GM21367 (cell line): ENCODE data around the gene PPP2R3B.
"Not testable (repeated sequence)": the region's sequence is repeated elsewhere in the genome, so short reads cannot be mapped to it uniquely, and the experiment has no call there.

Source experiments
- ATAC-seq: cut with Tn5 transposase; IDR thresholded peaks from one replicate; pipeline ENCODE4 v1.9.1; 2021; ENCODE audit not compliant: unreplicated experiment

PPP2R3B gene

GRCh38 chrX:404656-405055 lies 17.9 kb upstream of the PPP2R3B start:
- no peak for ATAC-seq

- ATAC-seq: no peak
These were observed 16.1 kb upstream of the PPP2R3B start for GRCh38 chrX:402857-403256.

GRCh38 chrX:400258-400657 lies 13.6 kb upstream of the PPP2R3B start:
- ATAC-seq: no peak

GRCh38 chrX:397575-397974 lies 10.9 kb upstream of the PPP2R3B start:
- no peak for ATAC-seq

- ATAC-seq: no peak
These were observed 8.1 kb upstream of the PPP2R3B start for GRCh38 chrX:394830-395229.

- ATAC-seq: no peak
These were observed 5.8 kb upstream of the PPP2R3B start for GRCh38 chrX:392575-392846.

GRCh38 chrX:391717-392574 lies 5.2 kb upstream of the PPP2R3B start:
- ATAC-seq: no peak

GRCh38 chrX:390459-390858 lies 3.8 kb upstream of the PPP2R3B start:
- no peak for ATAC-seq

- no peak for ATAC-seq
These were observed 2.3 kb upstream of the PPP2R3B start for GRCh38 chrX:389021-389441.

- no peak for ATAC-seq
These were observed 1.0 kb upstream of the PPP2R3B start for GRCh38 chrX:387729-388128.

- ATAC-seq: peak; percentile 29
These were observed 404 bp downstream of the PPP2R3B start for GRCh38 chrX:386239-386767.

GRCh38 chrX:385736-386135 lies 971 bp downstream of the PPP2R3B start:
- not testable (repeated sequence) for ATAC-seq

- ATAC-seq: no peak
These were observed 1.8 kb downstream of the PPP2R3B start for GRCh38 chrX:384861-385260.

- ATAC-seq: no peak
These were observed 8.3 kb downstream of the PPP2R3B start for GRCh38 chrX:378443-378842.

GRCh38 chrX:376206-376605 lies 10.5 kb downstream of the PPP2R3B start:
- ATAC-seq: not testable (repeated sequence)

GRCh38 chrX:375181-376036 lies 11.3 kb downstream of the PPP2R3B start:
- ATAC-seq: no peak

GRCh38 chrX:374596-374995 lies 12.1 kb downstream of the PPP2R3B start:
- no peak for ATAC-seq

GRCh38 chrX:373641-374471 lies 12.9 kb downstream of the PPP2R3B start:
- ATAC-seq: no peak

GRCh38 chrX:372856-373640 lies 13.7 kb downstream of the PPP2R3B start:
- ATAC-seq: no peak

GRCh38 chrX:371907-372306 lies 14.8 kb downstream of the PPP2R3B start:
- no peak for ATAC-seq
